IMR-90 (cell line): ENCODE results near the gene PALMD. TPM values are rescaled to one million over a fixed set of nuclear protein-coding genes. Genes with fewer than 3 reads are reported as not detected.
A peak's percentile ranks its signal among the peaks of the same experiment; 100 is the strongest.

Experiments
- ATAC-seq: fragments of 200-7000 bp; cut with Tn5 transposase; 2 replicates; pipeline ENCODE4 v1.9.1; 2020; ENCODE audit warnings: low read depth, mild to moderate bottlenecking, moderate library complexity
- BruUV-seq: library from RNA; stranded (reverse); fragments of 400-500 nt; replicated peaks from 2 replicates; lab custom pipeline; 2021; lab: Mats Ljungman, UMichigan
- CTCF ChIA-PET: fragments of 300-600 bp; formaldehyde crosslinking; extraction: SDS; loops from one replicate; lab custom pipeline; 2021; ENCODE audit warnings: antibody characterized with exemption; lab: Yijun Ruan, JAX
- POLR2A ChIA-PET: fragments of 300-600 bp; sonication (Branson Sonifier 250); formaldehyde crosslinking; loops from one replicate; lab custom pipeline; 2022; ENCODE audit warnings: antibody characterized with exemption; ENCODE audit not compliant: unreplicated experiment; lab: Charles Lee
- DNase-seq: peaks from one replicate; pipeline ENCODE4 v3.0.0; 2013
- H2AFZ ChIP-seq: replicated peaks from 2 replicates; pipeline ENCODE3; 2013; ENCODE audit warnings: low read length, mild to moderate bottlenecking; ENCODE audit not compliant: poor library complexity
- H2AK5ac ChIP-seq: 2 replicates; pipeline ENCODE4 v1.6.1; 2013; ENCODE audit warnings: low read depth, low read length, inconsistent platforms
- H2AK9ac ChIP-seq: replicated peaks from 2 replicates; pipeline ENCODE3; 2013; ENCODE audit warnings: mild to moderate bottlenecking, low read depth, low read length, moderate library complexity; ENCODE audit not compliant: poor library complexity
- H2BK120ac ChIP-seq: 2 replicates; pipeline ENCODE4 v1.6.1; 2013; ENCODE audit warnings: low read depth, low read length, inconsistent platforms
- H2BK15ac ChIP-seq: 3 replicates; pipeline ENCODE4 v1.6.1; 2013; ENCODE audit warnings: low read depth, low read length, inconsistent platforms
- H2BK20ac ChIP-seq: 2 replicates; pipeline ENCODE4 v1.6.1; 2013; ENCODE audit warnings: low read depth, mild to moderate bottlenecking, inconsistent platforms, low read length, moderate library complexity
- H2BK5ac ChIP-seq: 2 replicates; pipeline ENCODE4 v1.6.1; 2013; ENCODE audit warnings: mild to moderate bottlenecking, low read depth, low read length, inconsistent platforms; ENCODE audit not compliant: poor library complexity, severe bottlenecking
- H3K14ac ChIP-seq: replicated peaks from 2 replicates; pipeline ENCODE4 v1.6.1; 2013; ENCODE audit warnings: low read depth, low read length, inconsistent platforms
- H3K18ac ChIP-seq: 2 replicates; pipeline ENCODE4 v1.6.1; 2013; ENCODE audit warnings: low read depth, low read length, control low read depth
- H3K23ac ChIP-seq: 2 replicates; pipeline ENCODE4 v1.6.1; 2013; ENCODE audit warnings: low read depth, low read length, inconsistent platforms
- H3K27ac ChIP-seq: 2 replicates; pipeline ENCODE4 v1.5.1; 2013; ENCODE audit warnings: mild to moderate bottlenecking, control low read depth, low read length; ENCODE audit not compliant: insufficient read depth
- H3K27me3 ChIP-seq: 2 replicates; pipeline ENCODE4 v1.6.1; 2013; ENCODE audit warnings: low read length; ENCODE audit not compliant: control insufficient read depth, insufficient read depth
- H3K36me3 ChIP-seq: 2 replicates; pipeline ENCODE4 v1.6.1; 2013; ENCODE audit warnings: low read length, mixed read lengths; ENCODE audit not compliant: control insufficient read depth, insufficient read depth
- H3K4ac ChIP-seq: 2 replicates; pipeline ENCODE4 v1.6.1; 2013; ENCODE audit warnings: low read depth, low read length, inconsistent platforms
- H3K4me1 ChIP-seq: 2 replicates; pipeline ENCODE4 v1.6.1; 2013; ENCODE audit warnings: low read length, mixed read lengths; ENCODE audit not compliant: control insufficient read depth, insufficient read depth
- H3K4me2 ChIP-seq: 2 replicates; pipeline ENCODE4 v1.6.1; 2013; ENCODE audit warnings: low read depth, mild to moderate bottlenecking, control low read depth, low read length, moderate library complexity
- H3K4me3 ChIP-seq: 2 replicates; pipeline ENCODE4 v1.5.1; 2013; ENCODE audit warnings: low read depth, mild to moderate bottlenecking, control low read depth, low read length, moderate library complexity; ENCODE audit not compliant: insufficient read depth
- H3K56ac ChIP-seq: 2 replicates; pipeline ENCODE4 v1.6.1; 2013; ENCODE audit warnings: low read length, inconsistent platforms; ENCODE audit not compliant: insufficient read depth; ENCODE audit errors: extremely low read depth
- H3K79me1 ChIP-seq, 2 experiments: 2 replicates each; pipeline ENCODE4 v1.6.1; 2013; ENCODE audit warnings: low read length in 2 of 2, inconsistent platforms in 1 of 2, low read depth in 1 of 2
- H3K9ac ChIP-seq: 2 replicates; pipeline ENCODE4 v1.6.1; 2013; ENCODE audit warnings: low read depth, low read length, control low read depth
- H3K9me1 ChIP-seq: 2 replicates; pipeline ENCODE4 v1.6.1; 2013; ENCODE audit warnings: low read length, inconsistent platforms; ENCODE audit not compliant: insufficient read depth
- H3K9me3 ChIP-seq: 2 replicates; pipeline ENCODE4 v1.6.1; 2013; ENCODE audit warnings: low read length; ENCODE audit not compliant: control insufficient read depth, insufficient read depth
- H4K20me1 ChIP-seq: 2 replicates; pipeline ENCODE4 v1.6.1; 2013; ENCODE audit warnings: low read length, inconsistent platforms; ENCODE audit not compliant: insufficient read depth
- H4K5ac ChIP-seq: 2 replicates; pipeline ENCODE4 v1.6.1; 2013; ENCODE audit warnings: mild to moderate bottlenecking, low read depth, low read length, control low read depth
- H4K8ac ChIP-seq, 2 experiments: 2 replicates each; pipeline ENCODE4 v1.6.1; 2013; ENCODE audit warnings: low read depth in 2 of 2, low read length in 2 of 2, control low read depth in 1 of 2, inconsistent platforms in 1 of 2
- H4K91ac ChIP-seq: 2 replicates; pipeline ENCODE4 v1.6.1; 2013; ENCODE audit warnings: low read depth, low read length, inconsistent platforms; ENCODE audit not compliant: insufficient read depth
- MAFK ChIP-seq: IDR thresholded peaks from 2 replicates; pipeline ENCODE4 v1.6.1; 2012; ENCODE audit warnings: low read depth, low read length, improper control_type of control experiment
- USF2 ChIP-seq: fragments of 150-350 bp; IDR thresholded peaks from 2 replicates; pipeline ENCODE4 v1.6.1; 2017; ENCODE audit warnings: mild to moderate bottlenecking, antibody characterized with exemption, low read length, low read depth
- WGBS, 2 experiments: methylation state at CpG; one replicate each; pipeline versions ENCODE4 v1.1.5 to v1.1.7; 2013; ENCODE audit warnings: missing lambda C conversion rate in 2 of 2; ENCODE audit not compliant: insufficient read length in 1 of 2; ENCODE audit errors: extremely low coverage in 2 of 2; 5-methylcytosine and 5-hydroxymethylcytosine counted together
- dilution Hi-C: fragments of 300-500 bp; cut with HindIII; formaldehyde crosslinking; loops from one replicate; pipeline ENCODE4 v1.14.3; 2018; ENCODE audit warnings: low sequenced_read_pairs; ENCODE audit not compliant: unreplicated experiment
- in situ Hi-C: fragments of 300-500 bp; cut with MboI; formaldehyde crosslinking; loops from 3 replicates; pipeline ENCODE4 v1.14.3; 2019; ENCODE audit warnings: low sequenced_read_pairs, inconsistent platforms, mixed read lengths
- intact Hi-C: fragments of 100-400 bp; cut with micrococcal nuclease; formaldehyde crosslinking; loops from 2 replicates; pipeline ENCODE4 v1.10.0; 2022
- polyA plus RNA-seq, 3 experiments: library from polyadenylated mRNA; depleted of rRNA; stranded (reverse); fragments of >200 nt; gene quantifications; 2 replicates each; pipeline ENCODE4 v1.2.3, GENCODE V29; 2012; ENCODE audit warnings: low replicate concordance in 1 of 3
- total RNA-seq: library from RNA; depleted of rRNA; stranded (reverse); fragments of >200 nt; gene quantifications from 2 replicates; pipeline ENCODE4 v1.2.3, GENCODE V29; 2012

Gene PALMD
- total and polyA plus RNA-seq, 2 of the 4 experiments (the other 2 are of a cell fraction): 0.51 to 0.72 TPM

- Histone ChIP-seq H3K4me2 (no peak overlapping the region), H3K18ac (peak overlapping the region; percentile 38; the same call in 1 of the 2 replicates), H3K14ac (no peak overlapping the region), H2BK120ac (0 out of 2 replicates have a peak overlapping the region, but pooled peaks have one; percentile 35), H3K27ac (no peak overlapping the region), H2BK15ac (no peak overlapping the region), H4K20me1 (no peaks in the 10 kb centered on the region), H4K5ac (peak overlapping the region; percentile 26; the same call in 1 of the 2 replicates), H2AK9ac (no peak overlapping the region), H2AFZ (no peak overlapping the region), H3K36me3 (no peaks in the 10 kb centered on the region), H3K27me3 (no peaks in the 10 kb centered on the region), H3K9ac (no peak overlapping the region), H3K9me1 (peaks cover 4% of the 10 kb centered on the region; the same call in 1 of the 2 replicates), H4K8ac (0 out of 4 replicates have a peak overlapping the region, but pooled peaks of 1 of the 2 experiments have one; percentile 2), H3K56ac (no peak overlapping the region), H3K9me3 (no peaks in the 10 kb centered on the region), H2BK20ac (peak overlapping the region; percentile 57), H3K79me1 (no peaks in the 10 kb centered on the region), H3K4ac (0 out of 2 replicates have a peak overlapping the region, but pooled peaks have one; percentile 3), H3K23ac (no peak overlapping the region), H3K4me1 (peaks cover 13% of the 10 kb centered on the region), H3K4me3 (no peak overlapping the region), H4K91ac (peak overlapping the region; percentile 75; the same call in 1 of the 2 replicates), H2AK5ac (no peak overlapping the region), H2BK5ac (no peak overlapping the region)
- ATAC-seq: no peak
- ChIA-PET POLR2A (no interaction called here), CTCF (interaction anchor here (1.1 kb wide), 1 partner anchor 28 kb away, joined by 5 read pairs; no protein-coding TSS in a partner anchor)
- WGBS, 2 experiments: no CpG with 5 or more reads among the region's 1 CpG
- TF ChIP-seq MAFK (peak; percentile 26; the same call in 1 of the 2 replicates), USF2 (no peak)
- DNase-seq: peak; percentile 43
- in situ Hi-C loops (no loop called here), dilution Hi-C loops (no loop called here), intact Hi-C loops (loop anchor here (5.0 kb wide), 1 partner anchor 413 kb away; no protein-coding TSS in a partner anchor)
- BruUV-seq: no TSS peak
Measured at GRCh38 chr1:99680270-99680669, 34.4 kb downstream of the PALMD start.
